ENCODE measurements around the gene OSBPL2.

GRCh38 chr20:62298577-62299249 lies 60.4 kb downstream of the OSBPL2 start:
- TF ChIP-seq, protein P1, sequence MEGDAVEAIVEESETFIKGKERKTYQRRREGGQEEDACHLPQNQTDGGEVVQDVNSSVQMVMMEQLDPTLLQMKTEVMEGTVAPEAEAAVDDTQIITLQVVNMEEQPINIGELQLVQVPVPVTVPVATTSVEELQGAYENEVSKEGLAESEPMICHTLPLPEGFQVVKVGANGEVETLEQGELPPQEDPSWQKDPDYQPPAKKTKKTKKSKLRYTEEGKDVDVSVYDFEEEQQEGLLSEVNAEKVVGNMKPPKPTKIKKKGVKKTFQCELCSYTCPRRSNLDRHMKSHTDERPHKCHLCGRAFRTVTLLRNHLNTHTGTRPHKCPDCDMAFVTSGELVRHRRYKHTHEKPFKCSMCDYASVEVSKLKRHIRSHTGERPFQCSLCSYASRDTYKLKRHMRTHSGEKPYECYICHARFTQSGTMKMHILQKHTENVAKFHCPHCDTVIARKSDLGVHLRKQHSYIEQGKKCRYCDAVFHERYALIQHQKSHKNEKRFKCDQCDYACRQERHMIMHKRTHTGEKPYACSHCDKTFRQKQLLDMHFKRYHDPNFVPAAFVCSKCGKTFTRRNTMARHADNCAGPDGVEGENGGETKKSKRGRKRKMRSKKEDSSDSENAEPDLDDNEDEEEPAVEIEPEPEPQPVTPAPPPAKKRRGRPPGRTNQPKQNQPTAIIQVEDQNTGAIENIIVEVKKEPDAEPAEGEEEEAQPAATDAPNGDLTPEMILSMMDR (IDR thresholded peaks at IDR 0.05), result no peak
- no peak for TF ChIP-seq POLR2A (IDR thresholded peaks at IDR 0.05)
